Stimulated activated CD8-positive, alpha-beta memory T cell treated with anti-CD3 and anti-CD28 coated beads, Interleukin-12 subunit alpha, Interleukin-12 subunit beta, amount 100 ng/mL, for 1 hour (primary cell): ENCODE data around the gene MED15.

ENCODE experiments used
- DNase-seq: peaks from one replicate; pipeline ENCODE4 v3.0.0-alpha.2; 2020; ENCODE audit warnings: low read depth

The MED15 gene

DNA sequence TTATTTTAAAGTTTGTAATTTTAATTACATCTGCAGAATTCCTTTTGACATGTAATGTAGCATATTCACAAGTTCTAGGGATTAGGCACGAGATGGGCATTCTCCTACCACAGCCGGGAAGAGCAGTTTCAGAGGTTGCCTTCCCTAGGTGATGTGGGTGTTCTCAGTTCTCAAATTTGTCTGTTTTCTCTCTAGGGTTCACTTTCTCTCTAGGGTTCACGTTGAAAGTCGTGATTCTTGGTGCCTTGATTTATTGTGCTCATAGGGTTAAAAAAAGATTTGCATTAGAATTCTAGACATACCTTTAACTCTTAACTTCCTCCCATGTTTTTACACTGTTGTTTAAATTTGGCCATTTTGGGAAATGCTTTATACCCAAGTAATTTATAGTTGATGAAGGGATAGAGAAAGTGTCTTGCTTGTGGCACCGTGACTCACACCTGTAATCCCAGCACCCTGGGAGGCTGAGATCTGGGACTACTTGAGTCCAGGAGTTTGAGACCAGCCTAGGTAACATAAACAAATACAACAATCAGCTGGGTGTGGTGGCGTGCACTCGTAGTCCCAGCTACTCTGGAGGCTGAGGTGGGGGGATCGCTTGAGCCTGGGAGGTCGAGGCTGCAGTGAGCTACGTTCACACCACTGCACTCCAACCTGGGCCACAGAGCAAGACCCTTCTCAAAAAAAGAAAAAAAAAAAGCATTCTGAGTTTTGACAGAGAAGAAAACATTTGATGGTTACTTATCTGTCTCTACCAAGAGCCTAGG is 3.6 kb downstream of the MED15 start:
- DNase-seq: no peak

DNA sequence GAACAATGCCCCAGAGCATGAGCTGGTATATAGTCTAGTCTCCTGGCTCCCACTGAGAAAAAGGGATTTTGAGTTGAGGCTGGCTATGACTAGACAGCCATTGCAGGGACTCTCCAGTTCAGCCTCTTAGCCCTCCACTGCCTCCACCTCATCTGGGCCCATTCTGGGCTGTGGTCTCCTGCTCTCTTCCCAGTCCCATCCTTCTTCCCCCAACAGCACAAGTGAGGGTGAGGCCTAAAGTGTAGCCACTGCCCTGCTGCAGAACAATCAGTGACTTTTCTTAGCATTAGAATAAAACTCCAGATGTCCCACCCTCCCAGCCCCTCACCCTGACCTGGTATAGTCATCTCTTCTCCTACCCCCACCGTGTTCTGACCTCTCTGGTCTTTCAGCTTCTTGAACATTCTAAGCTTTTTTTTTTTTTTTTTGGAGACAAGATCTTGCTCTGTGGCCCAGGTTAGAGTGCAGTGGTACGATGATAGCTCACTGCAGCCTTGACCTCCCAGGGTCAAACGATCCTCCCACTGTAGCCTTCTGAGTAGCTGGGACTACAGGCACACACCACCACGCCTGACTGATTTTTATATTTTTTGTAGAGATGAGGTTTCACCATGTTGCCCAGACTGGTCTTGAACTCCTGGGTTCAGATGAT is 4.3 kb downstream of the MED15 start:
- no peak for DNase-seq

DNA sequence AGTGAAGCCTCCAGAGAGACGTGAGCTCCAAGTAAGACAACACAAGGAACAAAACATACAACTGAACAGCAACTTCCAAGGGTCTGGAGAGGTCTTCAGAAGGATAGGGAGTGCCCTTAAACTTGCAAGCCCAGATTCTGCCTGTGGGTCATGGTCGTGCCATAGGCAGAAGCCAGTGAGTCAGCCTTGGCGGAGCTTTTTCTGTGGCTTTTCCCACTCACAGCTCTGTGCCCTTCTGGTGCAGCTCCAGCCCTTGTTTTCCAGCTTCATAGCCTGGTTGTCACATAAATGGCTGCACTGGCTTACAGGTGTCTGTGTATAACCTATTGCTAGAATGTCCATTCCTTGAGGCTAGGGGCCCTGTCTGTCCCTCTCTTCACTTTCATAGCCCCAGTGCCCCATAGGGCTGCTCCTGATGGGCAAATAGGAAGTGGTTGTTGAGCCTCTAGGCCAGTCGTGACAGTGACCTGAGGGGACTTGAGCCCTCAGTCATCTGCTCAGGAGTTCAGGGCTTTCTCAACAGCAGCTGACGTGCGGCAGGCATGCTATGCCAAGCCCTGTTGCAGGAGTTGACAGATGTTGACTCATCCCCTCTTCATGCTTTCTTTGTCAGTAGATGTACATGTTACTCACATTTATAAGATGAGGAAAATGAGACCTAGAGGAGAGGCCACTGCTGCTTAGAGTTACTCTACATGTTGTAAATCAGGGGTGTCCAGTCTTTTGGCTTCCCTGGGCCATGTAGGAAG is 7.4 kb downstream of the MED15 start:
- no peak for DNase-seq

- DNase-seq: no peak
These were observed 9.0 kb downstream of the MED15 start for GRCh38 chr22:20516399-20516798.

GRCh38 chr22:20517422-20517821 is 10.0 kb downstream of the MED15 start:
- no peak for DNase-seq

GRCh38 chr22:20517841-20518592 is 10.6 kb downstream of the MED15 start:
- DNase-seq: no peak

DNA sequence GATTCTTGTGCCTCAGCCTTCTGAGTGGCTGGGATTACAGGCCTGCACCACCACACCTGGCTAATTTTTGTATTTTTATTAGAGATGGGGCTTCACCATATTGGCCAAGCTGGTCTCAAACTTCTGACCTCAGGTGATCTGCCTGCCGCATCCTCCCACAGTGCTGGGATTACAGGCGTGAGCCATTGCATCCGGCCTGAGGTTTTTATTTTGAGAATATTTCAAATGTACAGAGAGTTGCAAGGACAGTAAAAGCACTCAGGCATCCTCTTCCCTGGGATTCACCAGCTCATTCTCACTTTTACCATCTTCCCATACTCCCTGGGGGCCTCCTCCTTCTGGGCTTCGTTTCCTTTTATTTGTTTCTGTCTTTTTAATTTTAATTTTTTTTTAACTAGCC is 12.1 kb downstream of the MED15 start:
- DNase-seq: no peak

GRCh38 chr22:20520093-20520511 is 12.7 kb downstream of the MED15 start:
- no peak for DNase-seq

- no peak for DNase-seq
These were observed 15.0 kb downstream of the MED15 start for GRCh38 chr22:20522134-20523004.

- no peak for DNase-seq
These were observed 15.9 kb downstream of the MED15 start for GRCh38 chr22:20523086-20523983.

DNA sequence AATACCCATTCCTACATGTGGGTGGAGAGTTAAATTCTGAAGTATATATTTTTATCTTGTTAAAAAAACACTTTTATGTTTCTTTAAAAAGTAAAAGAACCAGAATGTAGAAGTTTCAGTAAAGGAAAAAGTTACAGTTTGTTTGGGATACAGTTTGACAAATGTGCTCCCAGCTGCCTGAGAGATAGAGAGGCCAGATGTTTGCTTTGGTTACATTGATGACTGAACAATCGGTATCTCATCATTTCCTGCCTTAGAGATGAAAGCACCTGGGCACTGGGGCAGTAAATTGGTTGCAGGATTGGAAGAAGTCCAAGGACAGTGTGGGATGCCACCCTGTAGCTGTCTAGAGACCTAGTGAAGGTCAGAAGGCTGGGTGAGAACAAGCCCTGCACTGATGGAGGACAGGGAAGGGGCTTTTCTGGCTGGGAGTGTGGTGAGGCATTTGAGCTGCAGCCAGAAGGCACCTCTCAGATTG is 16.6 kb downstream of the MED15 start:
- no peak for DNase-seq

GRCh38 chr22:20525048-20525447 is 17.6 kb downstream of the MED15 start:
- no peak for DNase-seq

DNA sequence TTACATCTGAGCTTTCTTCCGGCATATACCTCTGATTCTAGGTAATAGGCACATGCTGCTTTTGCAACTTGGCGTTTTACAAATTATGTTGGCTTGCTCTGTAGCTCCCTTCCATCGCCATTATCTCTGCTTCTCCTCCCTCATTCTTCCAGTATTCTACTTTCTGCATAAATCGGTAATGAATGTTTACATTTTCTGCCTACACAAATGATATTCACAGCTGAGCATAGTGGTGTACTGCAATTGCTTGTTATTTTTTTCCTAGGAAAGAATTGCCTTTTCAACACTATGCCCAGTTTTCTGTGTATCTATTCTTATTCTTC is 18.9 kb downstream of the MED15 start:
- DNase-seq: no peak

GRCh38 chr22:20526628-20527355 is 19.4 kb downstream of the MED15 start:
- no peak for DNase-seq

DNA sequence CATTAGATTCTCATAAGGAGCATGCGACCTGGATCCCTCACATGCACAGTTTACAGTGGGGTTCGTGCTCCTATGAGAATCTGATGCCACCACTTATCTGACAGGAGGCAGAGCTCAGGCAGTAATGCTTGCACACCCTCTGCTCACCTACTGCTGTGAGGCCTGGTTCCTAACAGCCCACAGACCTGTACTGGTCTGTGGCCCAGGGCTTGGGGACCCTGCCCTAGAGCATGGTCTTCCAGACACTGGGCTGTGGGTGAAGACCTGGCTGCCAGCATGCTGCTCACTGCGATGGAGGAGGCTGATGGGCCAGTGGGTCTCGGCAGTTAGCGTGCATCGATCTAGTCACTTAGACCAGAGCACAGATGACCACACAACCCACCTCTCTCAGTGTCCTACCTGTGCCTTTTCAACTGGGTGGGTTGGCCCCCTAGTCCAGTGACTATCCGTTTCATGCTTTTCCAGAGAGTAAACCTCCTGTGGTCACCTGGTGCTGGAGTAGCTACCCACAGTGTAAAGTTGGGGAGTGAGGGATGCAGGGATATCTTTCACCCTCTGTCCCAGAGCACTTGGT is 21.1 kb downstream of the MED15 start:
- DNase-seq: no peak

DNA sequence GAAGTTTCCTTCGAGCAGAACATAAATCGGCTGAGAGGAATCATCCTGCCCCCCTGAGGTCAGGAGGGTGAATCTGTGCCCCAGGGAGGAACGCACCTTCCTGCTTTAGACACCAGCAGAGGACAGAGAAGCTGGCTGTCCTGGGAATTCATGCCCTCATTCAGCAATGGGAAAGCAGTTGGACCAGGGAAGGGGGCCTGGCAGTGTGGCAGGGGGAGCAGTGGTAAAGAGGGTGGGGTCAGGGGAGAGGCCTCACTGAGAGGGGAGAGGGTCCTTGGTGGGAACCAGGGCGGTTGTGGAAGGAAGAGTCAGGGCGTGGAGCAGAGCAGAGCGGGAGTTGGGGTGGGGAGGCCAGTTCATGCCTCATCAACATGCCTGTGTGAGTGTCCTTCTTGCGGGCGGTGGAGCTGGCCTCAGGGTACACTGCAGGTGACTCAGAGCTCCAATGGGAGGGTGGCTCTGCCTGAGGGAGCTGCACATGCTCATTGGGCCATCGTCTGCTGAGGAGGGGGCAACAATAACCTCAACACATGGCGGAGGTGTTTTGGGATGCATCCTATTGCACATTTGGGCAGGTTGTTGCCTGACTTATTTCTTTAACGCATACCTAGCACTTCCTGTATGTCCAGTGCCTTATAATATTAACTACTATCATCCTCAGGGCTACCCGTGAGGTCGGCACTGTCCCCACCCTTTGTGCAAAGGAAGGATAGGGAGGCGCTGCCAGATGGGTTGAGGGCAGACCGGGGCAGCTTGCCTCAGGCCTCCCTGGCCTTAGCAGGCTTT is 23.2 kb downstream of the MED15 start:
- no peak for DNase-seq

- DNase-seq: no peak
These were observed 23.7 kb downstream of the MED15 start for GRCh38 chr22:20531154-20531403.

DNA sequence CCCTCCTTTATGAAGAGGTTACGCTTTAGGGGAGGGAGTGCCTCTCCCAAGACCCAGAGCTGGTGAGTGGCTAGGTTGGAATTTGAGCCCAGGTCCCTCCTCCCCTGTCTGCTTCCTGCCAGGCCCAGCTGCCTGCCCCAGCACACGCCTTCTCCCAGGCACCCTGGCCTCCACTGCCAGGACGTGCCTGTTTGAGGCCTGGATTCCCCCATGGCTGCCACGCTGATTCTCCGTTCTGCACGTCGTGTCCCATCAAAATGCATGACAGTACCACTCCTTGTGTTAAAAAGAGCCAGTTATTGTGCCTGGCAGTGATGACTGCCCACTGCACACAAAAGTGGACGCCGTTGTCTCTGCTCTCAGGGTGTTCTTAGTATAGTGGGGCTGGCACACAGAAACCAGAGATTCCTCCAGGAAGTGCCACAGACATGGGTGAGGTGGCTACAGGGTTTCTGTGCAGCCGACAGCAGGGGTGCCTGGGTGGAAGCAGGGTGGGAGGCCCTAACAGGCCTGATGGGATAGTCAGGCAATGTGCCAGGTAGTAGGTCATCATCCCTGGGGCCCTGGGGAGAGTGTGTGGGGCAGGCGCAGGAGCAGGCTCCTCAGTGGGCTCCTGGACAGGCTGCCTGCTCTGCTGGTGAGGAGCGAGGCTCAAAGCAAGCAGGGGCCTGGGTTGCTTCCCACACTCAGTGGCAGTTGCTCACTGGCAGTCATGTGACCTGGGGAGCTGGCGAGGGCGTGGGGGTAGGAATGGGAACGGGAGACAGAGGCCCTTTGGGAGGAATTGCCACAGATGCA is 24.2 kb downstream of the MED15 start:
- no peak for DNase-seq
